ENCODE measurements around the gene CALD1. TPM values are rescaled to one million over a fixed set of nuclear protein-coding genes. Genes with fewer than 3 reads are reported as not detected.

The CALD1 gene
- total RNA-seq, 2 donors from 2014 or later: 307 to 314 TPM

GRCh38 chr7:134995239-134996096 lies 216.0 kb downstream of the CALD1 start:
- intact Hi-C loops (cut with DNase I): no loop called here
- Histone ChIP-seq H3K9me3 (no peaks in the 10 kb centered on the region), H3K27me3 (replicated peaks; ENCODE audit: insufficient read depth) (no peaks in the 10 kb centered on the region)

DNA sequence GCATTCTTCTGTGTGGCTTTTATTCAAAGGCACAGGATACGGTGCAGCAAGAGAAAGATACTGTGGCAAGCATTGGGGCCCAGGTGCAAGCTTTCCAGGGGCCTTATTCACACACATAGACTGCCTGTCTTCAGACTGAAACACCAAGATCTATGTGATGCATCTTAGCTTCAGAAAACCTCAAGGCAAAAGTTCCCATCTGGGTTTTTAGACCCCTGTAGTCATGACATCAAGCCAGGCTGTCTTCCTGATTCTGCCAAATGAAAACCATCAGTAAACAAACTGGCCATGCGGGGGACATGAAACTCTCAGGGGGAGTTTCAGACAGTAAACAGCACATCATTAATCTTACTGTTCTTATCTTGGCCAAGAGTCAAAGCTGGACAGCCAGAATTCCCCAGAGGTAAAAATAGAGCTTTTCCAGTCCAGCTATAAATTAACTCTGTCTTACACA lies 216.7 kb downstream of the CALD1 start:
- TF ChIP-seq POLR2A (IDR thresholded peaks at IDR 0.05): no peak
- Histone ChIP-seq H3K27ac (no peak overlapping the region), H3K4me3 (no peak overlapping the region), H3K4me1 (replicated peaks) (no peaks in the 10 kb centered on the region), H3K9me3 (no peaks in the 10 kb centered on the region), H3K27me3 (replicated peaks; ENCODE audit: insufficient read depth) (no peaks in the 10 kb centered on the region), H3K36me3 (peaks cover 0 to 3% of the 10 kb centered on the region in 2 donors)
- DNase-seq (ENCODE audit: low spot score): no peak
- intact Hi-C loops (cut with DNase I): no loop called here
- WGBS: 42% methylated on average over 2 of the region's 2 CpGs

More at GRCh38 chr7:134995239-134996096, 216.0 kb downstream of the CALD1 start:
- peaks cover 0 to 3% of the 10 kb centered on the region in 2 donors for H3K36me3 ChIP-seq
- WGBS: 76% methylated on average over 6 of the region's 6 CpGs
- DNase-seq (ENCODE audit: low spot score): no peak
- H3K4me3 ChIP-seq: no peak overlapping the region
- H3K27ac ChIP-seq: no peak overlapping the region
- TF ChIP-seq CTCF (IDR thresholded peaks at IDR 0.05) (no peak), POLR2A (IDR thresholded peaks at IDR 0.05) (no peak)
- H3K4me1 ChIP-seq (replicated peaks): no peaks in the 10 kb centered on the region

DNA sequence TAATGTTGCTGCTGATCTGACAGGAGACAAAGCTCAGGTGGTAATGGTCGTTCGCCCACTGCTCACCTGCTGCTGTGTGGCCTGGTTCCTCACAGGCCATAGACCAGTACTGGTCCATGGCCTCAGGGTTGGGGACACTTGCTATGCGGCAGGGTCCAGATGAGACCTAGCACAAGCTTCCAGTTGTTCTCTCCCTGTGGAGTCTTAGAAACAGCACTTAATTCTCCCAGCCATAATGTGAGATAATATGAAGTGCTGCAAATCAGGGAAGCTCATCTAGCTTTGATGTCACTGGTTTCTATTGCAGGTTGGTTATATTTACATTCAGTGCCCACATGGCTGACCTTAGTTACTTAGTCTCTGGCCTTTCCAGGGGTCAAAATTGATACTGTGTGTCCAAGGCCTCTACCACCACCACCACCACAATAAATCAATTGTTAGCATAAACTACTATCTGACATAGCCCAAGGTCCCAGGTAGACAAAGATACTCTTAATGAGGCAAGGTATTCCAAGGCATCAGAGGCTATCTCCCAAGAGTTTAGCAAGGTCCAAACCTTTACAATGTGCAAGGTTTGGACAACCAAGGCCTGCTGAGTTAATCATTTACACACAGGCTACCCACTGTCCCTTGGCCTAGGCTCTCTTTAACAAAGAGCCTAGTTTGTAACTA lies 217.9 kb downstream of the CALD1 start:
- Histone ChIP-seq H3K9me3 (no peaks in the 10 kb centered on the region), H3K36me3 (peaks cover 0 to 3% of the 10 kb centered on the region in 2 donors), H3K27me3 (replicated peaks; ENCODE audit: insufficient read depth) (no peaks in the 10 kb centered on the region), H3K4me1 (replicated peaks) (no peaks in the 10 kb centered on the region), H3K27ac (no peak overlapping the region), H3K4me3 (no peak overlapping the region)
- intact Hi-C loops (cut with DNase I): no loop called here
- no peak for DNase-seq (ENCODE audit: low spot score)
- TF ChIP-seq POLR2A (IDR thresholded peaks at IDR 0.05) (no peak), POLR2AphosphoS5 (IDR thresholded peaks at IDR 0.05) (no peak), CTCF (IDR thresholded peaks at IDR 0.05) (no peak)
- WGBS: 95% methylated on average over 3 of the region's 3 CpGs

DNA sequence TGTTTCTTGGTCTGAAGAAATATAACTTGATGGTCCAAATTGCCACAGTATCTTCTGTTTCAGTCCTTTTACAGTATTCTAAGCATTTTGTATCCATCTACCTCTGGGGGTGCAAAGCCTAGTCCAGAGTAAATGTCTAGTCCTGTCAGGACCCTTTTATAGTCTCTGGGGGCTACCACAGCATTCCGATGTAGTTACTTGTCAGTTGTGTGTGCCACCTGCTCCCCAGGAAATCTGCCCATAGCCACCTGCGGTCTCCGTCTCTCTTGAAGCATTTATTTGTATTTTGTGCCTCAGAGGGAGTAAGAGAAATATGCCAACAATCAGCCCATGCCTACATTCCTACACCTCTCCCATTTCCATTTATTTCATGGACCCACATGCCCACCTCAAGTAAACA lies 219.7 kb downstream of the CALD1 start:
- no peaks in the 10 kb centered on the region for H3K27me3 ChIP-seq (replicated peaks; ENCODE audit: insufficient read depth)
- no peak for DNase-seq (ENCODE audit: low spot score)
- no peaks in the 10 kb centered on the region for H3K9me3 ChIP-seq
- H3K36me3 ChIP-seq: peaks cover 0 to 3% of the 10 kb centered on the region in 2 donors
- H3K4me1 ChIP-seq (replicated peaks): no peaks in the 10 kb centered on the region
- no peak overlapping the region for H3K4me3 ChIP-seq
- H3K27ac ChIP-seq: no peak overlapping the region
- intact Hi-C loops (cut with DNase I): no loop called here
- TF ChIP-seq POLR2A (IDR thresholded peaks at IDR 0.05): no peak
- TF ChIP-seq CTCF (IDR thresholded peaks at IDR 0.05): no peak
- TF ChIP-seq POLR2AphosphoS5 (IDR thresholded peaks at IDR 0.05): no peak
- WGBS: 91% methylated on average over 3 of the region's 3 CpGs

GRCh38 chr7:135001390-135002165 lies 222.1 kb downstream of the CALD1 start:
- H3K4me3 ChIP-seq: no peak overlapping the region
- WGBS: 65% methylated on average over 1 of the region's 1 CpG
- no peak overlapping the region for H3K27ac ChIP-seq
- H3K9me3 ChIP-seq: no peaks in the 10 kb centered on the region
- H3K4me1 ChIP-seq (replicated peaks): no peaks in the 10 kb centered on the region
- intact Hi-C loops (cut with DNase I): no loop called here
- H3K27me3 ChIP-seq (replicated peaks; ENCODE audit: insufficient read depth): no peaks in the 10 kb centered on the region
- TF ChIP-seq POLR2AphosphoS5 (IDR thresholded peaks at IDR 0.05): no peak
- TF ChIP-seq CTCF (IDR thresholded peaks at IDR 0.05): no peak
- no peak for TF ChIP-seq POLR2A (IDR thresholded peaks at IDR 0.05)
- no peaks in the 10 kb centered on the region for H3K36me3 ChIP-seq
- DNase-seq (ENCODE audit: low spot score): no peak

All from prostate gland (tissue), 2 donors.